Stimulated activated CD4-positive, alpha-beta T cell treated with anti-CD3 and anti-CD28 coated beads, Interleukin-12 subunit alpha, Interleukin-12 subunit beta, amount 100 ng/mL, for 24 hours (primary cell): Measurements from ENCODE around the gene DDX1.
"Not testable (repeated sequence)": the region's sequence is repeated elsewhere in the genome, so short reads cannot be mapped to it uniquely, and the experiment has no call there.

ENCODE experiments used
- DNase-seq, 2 experiments: peaks; one replicate each; pipeline ENCODE4 v3.0.0-alpha.2; 2020; ENCODE audit warnings: low read depth in 2 of 2

Gene DDX1

GRCh38 chr2:15674637-15675455 is 83.2 kb downstream of the DDX1 start:
- no peak for DNase-seq

- no peak for DNase-seq
Measured at GRCh38 chr2:15675456-15676195, 84.0 kb downstream of the DDX1 start.

GRCh38 chr2:15677141-15677843 is 85.6 kb downstream of the DDX1 start:
- DNase-seq, result no peak

GRCh38 chr2:15678346-15678745 is 86.7 kb downstream of the DDX1 start:
- DNase-seq, result no peak

- no peak for DNase-seq
Measured at GRCh38 chr2:15678909-15679308, 87.2 kb downstream of the DDX1 start.

GRCh38 chr2:15679386-15679924 is 87.8 kb downstream of the DDX1 start:
- DNase-seq, result no peak

GRCh38 chr2:15680132-15680531 is 88.5 kb downstream of the DDX1 start:
- not testable (repeated sequence) for DNase-seq
